Colonic mucosa (tissue), 4 donors: Measurements from ENCODE around the gene TERC. TPM values are rescaled to one million over a fixed set of nuclear protein-coding genes. Genes with fewer than 3 reads are reported as not detected.
"Not testable (repeated sequence)": the region's sequence is repeated elsewhere in the genome, so short reads cannot be mapped to it uniquely, and the experiment has no call there.

Source experiments
- DNase-seq: peaks from one replicate; pipeline ENCODE4 v3.0.0-alpha.2; 2020
- H3K27ac ChIP-seq: fragments of 200-600 bp; one replicate; pipeline ENCODE4 v1.8.0; 2021
- H3K27me3 ChIP-seq: fragments of 200-600 bp; one replicate; pipeline ENCODE4 v1.8.0; 2021
- H3K36me3 ChIP-seq: fragments of 200-600 bp; one replicate; pipeline ENCODE4 v1.8.0; 2021
- H3K4me1 ChIP-seq: fragments of 200-600 bp; one replicate; pipeline ENCODE4 v1.8.0; 2021; ENCODE audit warnings: mild to moderate bottlenecking
- H3K4me3 ChIP-seq: fragments of 200-600 bp; one replicate; pipeline ENCODE4 v1.8.0; 2021
- H3K9ac ChIP-seq, 2 donors: one replicate each; pipeline ENCODE4 v1.7.0; 2013; ENCODE audit warnings: control low read depth in 2 of 2, low read depth in 2 of 2, low read length in 2 of 2
- H3K9me3 ChIP-seq: fragments of 200-600 bp; one replicate; pipeline ENCODE4 v1.8.0; 2021
- CTCF ChIP-seq: fragments of 200-600 bp; IDR thresholded peaks from one replicate; pipeline ENCODE4 v1.8.0; 2022; ENCODE audit warnings: antibody characterized with exemption, mild to moderate bottlenecking
- intact Hi-C: fragments of 100-400 bp; cut with DNase I; formaldehyde crosslinking; loops from one replicate; pipeline ENCODE4 v1.14.1; 2022
- total RNA-seq, 2 donors: library from RNA; stranded (reverse); fragmentation: NEBNext Ultra II Directional in 1 of 2; extraction: Animal tissue kit (Norgen Biotek cat#: 25700) in 1 of 2; gene quantifications; one replicate each; pipeline ENCODE4 v1.2.1, GENCODE V29; 2021
- donor health status: healthy.
- donor health status: DM: no; HTN: no; CAD: no.
- donor health status: DM: no; HTN: no; CAD: no.

The TERC gene
- total RNA-seq, 2 donors from 2014 or later: 5.5 to 9.6 TPM

GRCh38 chr3:169744366-169745054 is 20.4 kb downstream of the TERC start:
- Histone ChIP-seq H3K4me1 (no peaks in the 10 kb centered on the region), H3K27me3 (no peaks in the 10 kb centered on the region), H3K9me3 (no peaks in the 10 kb centered on the region), H3K9ac (no peak overlapping the region), H3K4me3 (no peak overlapping the region), H3K36me3 (no peaks in the 10 kb centered on the region), H3K27ac (no peak overlapping the region)
- TF ChIP-seq CTCF: peak; percentile 17
- no peak for DNase-seq
- intact Hi-C loops: no loop called here

DNA sequence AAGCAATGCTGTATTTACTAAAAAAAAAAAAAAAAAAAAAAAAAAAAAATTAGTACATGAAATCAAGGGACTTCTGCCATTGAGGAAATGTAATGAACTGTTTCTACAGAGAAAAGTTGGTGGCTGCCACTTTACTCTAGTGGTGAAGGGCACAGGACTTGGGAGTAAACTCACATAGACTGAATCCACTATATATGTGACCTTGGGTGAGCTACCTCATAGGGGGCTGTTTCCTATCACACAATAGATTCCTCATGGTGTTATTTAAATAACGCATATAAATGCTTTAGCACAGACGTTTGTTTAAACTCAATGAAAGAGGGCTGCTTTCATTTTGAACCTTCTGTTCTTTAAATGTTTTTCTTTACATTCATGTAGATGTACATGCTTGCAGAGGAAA is 25.8 kb downstream of the TERC start:
- no peaks in the 10 kb centered on the region for H3K9me3 ChIP-seq
- no peak for TF ChIP-seq CTCF
- H3K9ac ChIP-seq: no peak overlapping the region
- no peak for DNase-seq
- H3K36me3 ChIP-seq: no peaks in the 10 kb centered on the region
- H3K27me3 ChIP-seq: no peaks in the 10 kb centered on the region
- no peaks in the 10 kb centered on the region for H3K4me1 ChIP-seq
- no peak overlapping the region for H3K27ac ChIP-seq
- no peak overlapping the region for H3K4me3 ChIP-seq
- intact Hi-C loops: no loop called here

DNA sequence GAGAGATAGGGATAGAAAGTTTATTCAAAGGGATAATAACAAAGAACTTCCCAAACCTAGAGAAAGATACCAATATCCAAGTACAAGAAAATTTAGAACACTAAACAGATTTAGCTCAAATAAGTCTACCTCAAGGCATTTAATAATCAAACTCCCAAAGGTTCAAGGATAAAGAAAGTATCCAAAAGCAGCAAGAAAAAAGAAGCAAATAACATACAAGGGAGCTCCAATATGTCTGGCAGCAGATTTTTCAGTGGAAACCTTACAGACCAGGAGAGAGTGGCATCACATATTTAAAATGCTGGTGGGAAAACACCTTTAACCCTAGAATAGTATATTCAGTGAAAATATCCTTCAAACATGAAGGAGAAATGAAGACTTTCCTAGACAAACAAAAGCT is 33.0 kb downstream of the TERC start:
- H3K36me3 ChIP-seq, DNase-seq, intact Hi-C loops, H3K9ac ChIP-seq, H3K9me3 ChIP-seq, H3K4me3 ChIP-seq, H3K27ac ChIP-seq, H3K4me1 ChIP-seq, H3K27me3 ChIP-seq: not testable (repeated sequence)

DNA sequence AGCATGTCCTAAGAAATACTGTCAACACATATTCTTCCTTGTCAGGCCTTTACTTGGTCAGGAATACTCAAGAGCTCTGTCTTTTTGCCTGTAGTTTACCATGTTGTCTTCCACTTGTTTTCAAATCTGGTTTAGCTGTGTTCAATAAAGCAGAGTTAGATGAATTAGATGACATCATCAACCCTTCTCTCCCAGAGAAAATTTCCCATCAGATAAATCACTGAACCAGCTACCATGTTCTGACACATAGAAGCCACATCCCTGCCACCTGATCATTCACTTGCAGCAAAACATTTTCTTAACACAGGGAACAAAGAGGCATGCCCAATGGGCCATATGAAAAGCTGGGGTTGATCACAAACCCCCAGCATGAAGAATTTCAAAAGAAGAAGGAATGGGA is 42.1 kb downstream of the TERC start:
- no peak for DNase-seq
- Histone ChIP-seq H3K4me1 (no peaks in the 10 kb centered on the region), H3K4me3 (no peak overlapping the region), H3K9ac (no peak overlapping the region), H3K36me3 (no peaks in the 10 kb centered on the region), H3K9me3 (no peaks in the 10 kb centered on the region), H3K27ac (no peak overlapping the region), H3K27me3 (no peaks in the 10 kb centered on the region)
- intact Hi-C loops: no loop called here
- TF ChIP-seq CTCF: no peak

GRCh38 chr3:169718415-169718814 is 46.4 kb downstream of the TERC start:
- H3K4me1 ChIP-seq, H3K9me3 ChIP-seq, DNase-seq, intact Hi-C loops, H3K36me3 ChIP-seq, H3K9ac ChIP-seq, H3K4me3 ChIP-seq, H3K27me3 ChIP-seq, H3K27ac ChIP-seq: not testable (repeated sequence)

Other genes with a start within 250 kb of the TERC start
- 10 to 100 TPM; 81.0 to 88.1 TPM for gene MECOM, start 101.3 kb downstream of the TERC start, total RNA-seq
- 1 to 10 TPM; 1.2 to 1.6 TPM for gene ACTRT3, start 4.5 kb upstream of the TERC start, total RNA-seq
- gene MYNN, start 8.3 kb upstream of the TERC start, total RNA-seq: 10 to 100 TPM; 11.1 to 12.9 TPM
- gene LRRIQ4, start 47.8 kb upstream of the TERC start, total RNA-seq: not detected
- under 1 TPM; 0.77 to 0.82 TPM for gene LRRC34, start 47.8 kb upstream of the TERC start, total RNA-seq
- gene LRRC31, start 104.9 kb upstream of the TERC start, total RNA-seq: 10 to 100 TPM; 42.0 to 66.0 TPM
- not detected for gene SAMD7, start 146.5 kb upstream of the TERC start, total RNA-seq
- gene SEC62, start 201.7 kb upstream of the TERC start, total RNA-seq: 10 to 100 TPM; 70.0 to 98.3 TPM